NCI-H446 (cell line): ENCODE results near the gene GALNT10.

Source experiments
- DNase-seq, 2 experiments: peaks; one replicate each; lab custom pipeline; 2025; lab: John Stamatoyannopoulos, UW

The GALNT10 gene

DNA sequence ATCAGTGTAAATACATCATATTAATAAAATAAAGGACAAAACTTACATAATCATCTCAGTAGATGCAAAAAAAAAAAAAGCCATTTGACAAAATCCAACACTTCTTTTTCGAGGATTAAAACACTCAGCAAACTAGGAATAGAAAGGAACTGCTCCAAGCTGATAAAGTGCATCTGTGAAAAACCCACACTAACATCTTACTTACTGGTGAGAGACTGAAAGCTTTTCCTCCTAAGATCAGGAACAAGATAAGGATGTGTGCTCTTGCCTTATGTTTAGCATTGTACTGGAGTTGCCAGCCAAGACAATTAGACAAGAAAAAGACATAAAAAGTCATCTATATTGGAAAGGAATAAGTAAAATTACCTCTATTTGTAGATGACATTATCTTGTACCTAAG is 135.0 kb downstream of the GALNT10 start:
- no peak for DNase-seq

DNA sequence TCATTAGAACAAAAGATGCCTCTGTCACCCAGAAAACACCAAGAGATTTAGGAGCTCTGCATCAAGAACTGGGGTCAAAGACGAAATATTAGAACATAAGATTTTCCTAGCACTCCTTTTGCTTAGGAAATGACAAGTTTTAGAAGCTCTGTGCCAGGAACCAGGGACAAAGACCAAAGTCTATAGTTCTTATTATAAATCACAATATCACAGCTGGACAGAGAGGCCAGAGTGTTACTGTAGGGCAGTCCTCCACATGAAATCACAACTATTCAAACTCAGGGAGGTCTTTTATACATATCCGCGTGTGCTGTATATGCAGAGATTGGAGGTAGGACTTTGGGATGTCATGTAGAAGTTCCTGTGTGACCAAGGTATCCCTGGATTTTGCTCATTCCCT is 138.5 kb downstream of the GALNT10 start:
- no peak for DNase-seq

DNA sequence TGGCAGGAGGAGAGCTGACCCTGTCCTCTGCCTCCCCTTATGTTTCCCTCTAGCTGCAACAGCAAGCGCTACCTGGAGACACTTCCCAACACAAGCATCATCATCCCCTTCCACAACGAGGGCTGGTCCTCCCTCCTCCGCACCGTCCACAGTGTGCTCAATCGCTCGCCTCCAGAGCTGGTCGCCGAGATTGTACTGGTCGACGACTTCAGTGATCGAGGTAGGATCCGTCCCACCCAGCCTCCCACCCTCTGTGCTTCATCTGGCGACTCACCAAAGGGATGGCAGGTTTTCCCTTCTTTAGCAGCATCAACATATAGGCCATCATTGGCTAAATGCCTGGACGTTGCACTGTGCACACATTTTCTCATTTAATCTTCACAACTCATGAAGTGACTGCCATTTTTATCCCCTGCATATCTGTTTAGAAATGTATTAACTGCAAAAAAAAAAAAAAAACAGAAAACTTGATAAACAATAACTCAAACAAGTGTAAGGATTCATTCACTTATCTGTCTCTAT is 139.0 kb downstream of the GALNT10 start:
- no peak for DNase-seq

DNA sequence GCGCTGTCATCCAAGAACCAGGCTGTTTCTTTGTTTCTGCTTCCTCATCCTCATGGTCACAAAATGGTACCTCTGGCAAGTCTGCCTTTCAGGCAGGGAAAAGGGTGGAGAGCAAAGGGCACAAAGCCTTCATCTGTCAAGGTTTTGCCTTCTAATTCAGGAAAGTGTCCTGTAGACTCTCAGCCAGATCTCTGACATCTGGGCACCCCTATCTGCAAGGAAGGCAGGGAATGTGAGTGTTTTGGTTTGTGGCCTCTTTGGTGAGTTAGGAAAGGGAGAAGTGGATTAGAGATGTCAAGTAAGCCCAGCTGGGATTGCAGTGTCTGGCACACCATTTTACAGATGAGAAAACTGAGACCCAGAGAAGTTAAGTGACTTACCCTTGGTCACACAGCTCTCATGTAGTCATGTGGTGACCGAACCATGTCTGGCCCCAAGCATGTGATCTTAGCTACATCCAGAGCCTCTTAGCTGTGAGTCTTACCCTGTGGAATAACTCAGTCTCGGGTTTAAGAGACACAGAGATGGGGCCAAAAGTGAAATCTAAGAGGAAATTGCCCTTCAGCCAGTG is 139.6 kb downstream of the GALNT10 start:
- no peak for DNase-seq

DNA sequence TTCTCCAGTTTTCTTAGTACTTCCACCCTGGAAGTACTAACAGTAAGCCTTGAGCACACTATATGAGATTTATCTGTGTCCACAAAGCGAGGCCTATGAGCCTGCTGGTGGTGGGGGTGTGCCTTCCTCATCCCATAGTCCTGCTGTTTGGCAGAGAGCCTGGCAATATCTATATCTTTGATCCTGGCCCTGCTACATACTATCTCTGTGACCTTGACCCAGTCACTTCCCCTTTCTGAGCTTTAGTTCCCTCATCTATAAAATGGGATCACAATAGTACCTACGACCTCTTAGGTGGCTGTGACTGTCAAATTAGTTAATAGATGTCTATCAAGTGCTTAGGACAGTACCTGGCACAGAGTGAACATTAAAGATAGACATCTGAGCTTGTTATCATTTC is 140.7 kb downstream of the GALNT10 start:
- DNase-seq: no peak

DNA sequence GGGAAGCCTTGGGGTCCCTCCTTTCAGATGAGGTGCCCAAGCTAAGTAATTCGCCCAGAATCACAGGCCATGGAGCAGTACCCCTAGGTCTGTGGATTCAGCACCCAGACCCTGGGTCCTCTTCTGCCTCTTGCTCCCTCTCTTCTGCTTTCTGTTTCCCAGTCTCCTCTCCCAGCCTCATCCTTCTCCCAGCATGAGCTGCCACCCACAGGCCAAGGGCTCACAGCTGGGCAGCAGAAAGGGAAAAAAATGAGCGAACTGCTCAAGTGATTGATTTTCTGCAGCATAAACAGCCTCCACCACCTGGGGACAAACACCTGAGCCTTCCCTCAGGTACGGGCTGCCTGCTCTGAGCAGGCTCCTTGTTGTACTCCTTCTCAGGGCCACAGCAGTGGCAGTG is 141.4 kb downstream of the GALNT10 start:
- DNase-seq: no peak

DNA sequence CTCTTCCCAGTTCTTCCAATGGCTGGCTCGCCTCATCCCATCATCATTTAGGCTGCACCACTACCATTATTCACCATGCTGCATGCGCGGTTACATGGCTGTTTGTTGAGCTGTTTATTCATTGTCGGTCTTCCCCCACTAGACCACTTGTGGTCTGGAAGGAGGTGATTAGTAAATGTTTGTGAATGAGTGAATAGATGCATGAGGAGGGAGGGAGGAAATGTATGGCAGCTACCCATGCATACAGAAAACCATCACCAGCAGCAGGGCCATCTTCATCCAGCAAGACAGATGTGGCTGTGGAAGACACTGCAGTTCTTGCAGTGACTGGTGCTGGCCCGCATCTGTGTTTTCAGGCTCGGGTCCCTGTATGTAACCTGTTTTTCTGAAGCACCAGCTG is 141.9 kb downstream of the GALNT10 start:
- no peak for DNase-seq

DNA sequence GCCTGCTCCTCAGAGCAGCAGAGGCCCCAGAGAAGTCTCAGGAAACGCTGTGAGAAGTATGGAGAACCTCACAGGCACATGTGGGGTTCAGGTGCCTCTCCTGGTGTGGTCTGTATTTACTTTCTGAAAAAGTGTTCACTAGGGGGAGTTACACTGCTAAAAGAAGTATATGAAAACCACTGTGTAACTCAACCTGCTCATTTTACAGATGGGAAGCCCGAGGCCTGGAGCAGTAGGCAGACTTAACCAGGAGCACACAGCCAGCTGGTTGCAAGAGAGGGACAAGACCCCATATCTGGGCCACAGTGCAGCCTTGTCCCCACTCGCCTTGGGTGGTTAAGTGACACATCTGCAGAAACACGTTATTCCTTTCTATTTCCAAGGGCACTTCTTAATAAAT is 142.5 kb downstream of the GALNT10 start:
- no peak for DNase-seq

DNA sequence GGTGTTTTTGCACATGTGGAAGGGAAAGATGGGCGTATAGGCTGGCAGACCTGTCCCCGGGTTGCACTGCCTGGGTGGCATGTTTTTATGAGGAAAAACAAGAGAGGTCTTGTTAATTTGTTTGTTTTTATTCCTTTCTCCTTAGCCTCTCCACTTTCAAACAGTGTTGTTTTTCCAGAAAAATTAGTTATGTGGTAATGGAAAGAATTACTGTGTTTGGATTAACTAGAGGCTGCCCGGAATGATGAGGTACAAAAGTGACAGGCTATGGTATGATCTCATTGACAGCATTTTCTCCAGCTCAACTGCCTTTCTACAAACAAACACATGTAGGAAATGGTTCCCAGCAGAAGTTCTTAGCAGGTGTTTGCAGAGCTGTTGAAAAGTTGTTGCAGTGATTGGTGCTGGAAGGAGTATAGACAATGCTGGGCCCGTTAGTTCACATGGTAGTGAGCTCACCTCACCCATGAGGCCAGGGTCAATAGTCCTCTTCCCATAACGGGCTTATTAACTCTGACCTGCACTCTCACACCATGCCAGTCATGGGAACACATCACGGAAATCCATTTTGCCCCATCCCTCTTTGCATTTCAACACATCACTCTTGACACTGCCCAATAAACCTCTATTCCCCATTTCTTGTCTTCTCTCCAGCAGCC is 144.0 kb downstream of the GALNT10 start:
- no peak for DNase-seq

DNA sequence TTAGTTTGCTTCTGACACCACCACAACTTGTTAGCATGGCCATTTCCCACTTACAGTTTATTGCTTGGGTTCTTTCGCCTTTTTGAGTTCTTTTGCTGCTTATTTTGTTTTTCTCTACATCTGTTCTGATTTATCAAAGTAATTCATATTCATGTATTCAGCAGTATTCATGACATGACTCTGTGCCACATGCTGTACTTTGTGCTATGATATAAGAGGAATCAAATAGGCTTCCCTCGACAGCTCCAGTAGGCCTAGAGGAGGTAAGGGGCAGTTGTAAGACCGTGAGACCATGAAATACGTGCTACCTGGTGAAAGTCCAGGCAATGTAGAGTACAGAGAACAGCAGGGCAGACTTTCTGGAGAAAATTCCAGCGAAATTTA is 144.5 kb downstream of the GALNT10 start:
- DNase-seq: no peak

DNA sequence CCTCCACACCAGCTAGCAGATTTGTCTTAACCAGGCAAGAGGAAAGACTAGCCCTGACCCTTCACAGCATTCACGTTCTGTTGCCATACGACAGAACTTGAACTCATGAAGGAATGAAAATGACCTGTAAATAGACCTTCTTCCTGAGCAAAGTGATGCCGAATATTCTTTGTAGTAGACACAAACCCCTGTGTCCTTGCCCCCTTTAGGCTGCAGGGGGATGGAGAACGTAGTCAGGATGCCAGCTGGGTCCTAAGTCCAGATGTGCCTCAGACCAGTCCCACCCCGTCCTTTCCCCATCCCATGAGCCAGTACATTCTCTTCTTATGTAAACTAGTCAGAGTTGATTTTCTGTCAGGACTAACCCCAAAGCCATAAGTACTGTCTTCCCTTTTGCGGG is 151.1 kb downstream of the GALNT10 start:
- DNase-seq: no peak

DNA sequence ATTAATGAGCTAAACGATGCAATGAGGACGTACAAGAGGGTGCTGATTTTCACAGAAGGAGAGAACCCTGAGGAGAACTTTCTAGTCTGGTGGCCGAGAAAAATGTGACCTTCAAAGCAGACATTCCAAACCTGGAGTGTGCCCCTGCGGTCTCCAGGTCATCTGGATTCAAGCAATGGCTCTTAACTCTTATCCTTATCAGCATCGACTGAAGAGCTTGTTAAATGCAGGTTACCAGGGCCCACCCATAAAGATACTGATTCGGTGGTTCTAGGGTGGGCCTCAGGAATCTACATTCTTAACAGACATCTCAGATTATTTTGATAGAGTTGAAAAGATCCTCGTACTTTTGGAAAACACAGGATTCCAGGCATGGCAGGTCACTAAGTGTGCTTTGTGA is 151.7 kb downstream of the GALNT10 start:
- DNase-seq: no peak

DNA sequence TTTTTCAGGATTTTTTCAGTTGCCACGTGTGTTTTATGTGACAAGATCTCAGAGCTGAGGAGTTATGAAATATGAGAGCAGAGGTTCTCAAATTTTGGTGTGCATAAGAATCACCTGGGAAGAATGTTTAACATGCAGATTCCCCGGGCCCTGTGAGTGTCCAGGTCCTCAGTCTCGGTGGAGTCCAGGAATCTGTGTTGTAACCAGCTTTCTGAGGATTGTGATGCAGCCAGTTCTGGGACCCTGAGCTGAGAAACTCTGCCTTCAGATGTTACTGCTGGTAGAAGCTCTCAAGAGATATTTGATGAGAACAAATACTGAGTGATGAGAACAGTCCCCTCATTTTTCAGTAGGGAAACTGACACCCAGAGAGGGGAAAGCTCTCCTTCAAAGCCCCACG is 152.4 kb downstream of the GALNT10 start:
- DNase-seq: no peak

DNA sequence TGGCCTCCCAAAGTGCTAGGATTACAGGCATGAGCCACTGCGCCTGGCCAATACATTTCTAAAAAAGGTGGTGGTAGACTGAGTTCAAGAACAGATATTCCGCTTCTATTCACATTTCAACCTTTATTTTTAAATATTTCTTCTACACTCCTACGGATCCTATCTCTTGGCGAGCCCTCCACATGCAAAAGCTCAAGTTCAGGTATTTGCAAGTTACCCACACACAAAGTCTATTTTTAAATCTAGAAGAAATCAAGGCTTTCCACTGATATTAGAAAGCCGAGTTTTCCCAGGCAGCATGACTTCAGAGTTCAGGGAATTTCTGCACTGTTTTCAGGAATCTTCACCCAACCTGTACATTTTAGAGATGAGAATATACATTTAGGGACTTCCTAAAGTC is 153.9 kb downstream of the GALNT10 start:
- no peak for DNase-seq

DNA sequence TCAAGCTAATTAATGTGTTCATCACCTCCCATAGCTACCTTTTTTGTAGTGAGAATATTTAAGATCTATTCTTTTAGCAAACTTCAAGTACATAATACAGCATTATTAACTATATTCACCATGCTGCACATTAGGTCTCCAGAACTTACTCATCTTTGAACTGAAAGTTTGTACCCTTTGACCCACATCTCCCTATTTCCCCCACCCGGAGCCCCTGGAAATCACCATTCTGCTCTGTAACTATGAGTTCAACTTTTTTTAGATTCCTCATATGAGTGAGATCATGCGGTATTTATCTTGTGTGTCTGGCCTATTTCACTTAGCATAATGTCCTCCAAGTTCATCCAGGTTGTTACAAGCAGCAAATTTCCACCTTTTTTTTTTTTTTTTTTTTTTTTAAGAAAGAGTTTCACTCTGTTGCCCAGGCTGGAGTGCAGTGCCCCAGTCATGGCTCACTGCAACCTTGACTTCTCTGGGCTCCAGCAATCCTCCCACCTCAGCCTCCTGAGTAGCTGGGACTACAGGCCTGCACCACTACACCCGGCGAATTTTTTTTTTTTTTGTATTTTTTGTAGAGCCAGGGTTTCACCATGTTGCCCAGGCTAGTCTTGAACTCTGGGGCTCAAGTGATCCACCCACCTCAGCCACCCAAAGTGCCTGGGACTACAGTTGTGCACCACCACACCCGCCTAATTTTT is 154.9 kb downstream of the GALNT10 start:
- no peak for DNase-seq

DNA sequence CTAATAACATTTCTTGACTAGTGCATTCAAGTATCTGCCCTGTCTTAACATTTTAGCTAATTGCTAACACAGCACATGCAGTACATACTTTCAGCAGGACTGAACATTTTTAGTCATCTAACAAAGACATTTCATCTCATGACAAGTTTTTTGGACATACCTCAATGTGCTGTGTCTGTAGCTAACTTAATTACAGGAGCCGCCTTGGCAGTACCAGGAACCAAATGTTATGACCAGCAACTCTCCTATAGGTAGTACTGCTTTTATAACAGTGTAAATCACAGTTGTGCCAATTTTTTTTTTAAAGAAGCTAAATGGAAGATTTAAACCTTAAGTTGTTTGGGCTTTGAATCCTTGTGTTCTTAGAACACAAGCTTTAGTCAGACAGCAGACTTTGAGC is 155.9 kb downstream of the GALNT10 start:
- no peak for DNase-seq

DNA sequence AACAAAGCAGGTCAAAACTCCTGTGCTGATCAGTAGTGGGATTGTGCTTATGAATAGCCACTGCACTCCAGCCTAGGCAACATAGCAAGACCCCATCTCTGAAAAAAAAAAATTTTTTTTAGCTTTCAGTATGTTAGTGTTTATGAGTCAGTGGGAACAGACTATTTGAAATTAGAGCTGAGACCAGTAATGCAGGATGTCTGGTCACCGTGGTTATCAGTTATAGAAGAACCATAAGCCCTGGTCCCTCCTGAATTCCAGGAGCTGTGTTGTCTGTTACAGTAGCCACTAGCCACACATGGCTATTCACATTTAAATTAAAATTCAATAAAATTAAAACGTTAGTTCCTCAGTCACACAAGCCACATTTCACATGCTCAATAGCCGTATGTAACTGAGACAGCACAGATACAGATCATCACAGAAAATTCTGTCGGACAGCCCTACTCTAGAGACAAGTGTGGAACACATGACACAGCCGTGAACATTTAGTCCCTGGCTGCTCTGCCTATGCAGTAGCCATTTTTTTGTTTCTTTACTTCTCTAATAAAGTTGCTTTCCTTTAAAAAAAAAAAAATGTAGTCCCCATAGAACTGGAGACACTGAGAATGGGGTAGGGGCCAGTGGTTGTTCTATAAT is 159.2 kb downstream of the GALNT10 start:
- DNase-seq: no peak

DNA sequence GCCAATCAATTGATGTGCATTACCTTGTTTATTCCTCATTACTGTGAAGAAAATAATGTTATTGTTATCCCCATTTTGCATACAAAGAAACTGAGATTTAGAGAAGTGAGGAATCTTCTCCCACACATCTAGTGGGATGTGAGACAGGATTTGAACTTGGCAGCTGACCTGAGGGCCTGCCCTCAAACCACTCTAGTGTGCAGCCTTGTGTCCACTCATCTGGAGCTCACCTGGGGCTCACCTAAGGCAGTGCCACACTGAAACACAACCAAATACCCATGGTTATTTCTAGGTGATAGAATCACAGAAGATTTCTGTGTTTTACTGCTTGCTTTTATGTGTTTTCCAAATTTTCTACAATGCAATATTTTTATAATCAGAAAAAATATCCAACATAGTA is 160.6 kb downstream of the GALNT10 start:
- no peak for DNase-seq

DNA sequence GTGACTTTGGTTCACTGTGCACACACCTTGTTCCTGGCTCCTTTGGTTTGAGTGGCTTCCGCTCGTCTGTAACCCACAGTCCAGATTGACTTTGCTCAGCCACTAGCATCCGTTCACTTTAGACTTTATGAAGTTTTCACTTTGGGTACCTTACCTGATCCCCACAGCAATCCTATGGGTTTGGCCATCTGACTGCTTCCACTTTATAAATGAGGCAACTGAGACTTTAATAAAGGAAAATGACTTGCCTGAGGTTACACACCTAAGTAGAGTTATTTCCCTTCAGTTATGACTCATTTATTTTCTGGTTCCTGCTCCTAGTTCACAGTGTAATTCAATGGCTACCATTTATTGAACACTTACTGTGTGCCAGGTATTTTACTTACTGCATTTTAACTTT is 161.0 kb downstream of the GALNT10 start:
- DNase-seq: no peak

DNA sequence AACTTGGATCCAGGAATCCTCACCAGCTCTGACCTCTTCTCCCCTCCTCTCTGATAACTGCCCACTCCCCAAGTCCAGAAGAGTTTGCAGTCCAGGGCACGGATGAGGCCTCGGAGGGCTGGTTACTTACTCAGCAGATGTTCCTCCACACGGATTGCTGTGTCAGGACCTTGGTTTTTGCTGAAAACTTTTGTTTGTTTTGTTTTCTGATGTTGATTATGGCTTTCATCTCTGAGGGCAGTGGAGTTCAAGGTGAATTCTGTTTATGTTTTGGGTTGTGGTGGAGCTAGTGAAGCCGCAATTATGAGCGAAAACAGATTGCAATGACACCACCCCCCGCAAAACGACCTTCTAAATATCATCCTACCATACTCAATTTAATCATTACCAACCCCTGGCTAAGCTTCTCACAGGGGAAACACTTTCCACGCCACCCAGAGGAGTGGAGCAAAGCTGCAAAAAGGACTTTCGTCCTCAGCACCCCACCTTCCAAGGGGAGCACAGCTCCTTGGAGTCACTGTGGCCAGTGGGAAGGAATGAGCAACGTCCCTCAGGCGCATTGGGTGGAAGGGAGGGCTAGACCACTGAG is 162.5 kb downstream of the GALNT10 start:
- DNase-seq: no peak

DNA sequence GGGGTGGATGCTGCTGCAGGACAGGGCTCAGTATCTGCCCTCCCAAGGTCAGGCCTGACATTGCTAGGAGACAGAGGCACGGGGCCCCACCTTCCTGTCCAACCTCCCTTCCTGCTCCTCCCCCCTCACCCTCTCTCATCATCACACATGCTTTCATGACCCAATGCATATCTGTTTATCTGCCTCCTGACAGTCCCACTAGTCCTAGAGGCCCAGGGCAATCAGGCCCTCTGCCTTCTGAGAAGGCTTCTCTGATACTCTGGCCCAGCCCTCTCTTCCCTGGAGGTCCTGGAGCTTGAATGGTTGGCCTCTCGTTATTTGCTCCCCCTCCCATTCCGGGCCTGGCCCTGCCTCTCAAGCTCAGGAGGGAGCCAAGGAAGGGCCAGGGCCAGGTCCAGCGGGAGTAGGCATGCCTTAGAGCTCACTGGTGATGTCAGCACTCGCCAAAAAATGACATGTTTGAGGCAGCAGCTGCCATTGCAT is 164.6 kb downstream of the GALNT10 start:
- DNase-seq: peak in 1 of 2 experiments; percentile 42

DNA sequence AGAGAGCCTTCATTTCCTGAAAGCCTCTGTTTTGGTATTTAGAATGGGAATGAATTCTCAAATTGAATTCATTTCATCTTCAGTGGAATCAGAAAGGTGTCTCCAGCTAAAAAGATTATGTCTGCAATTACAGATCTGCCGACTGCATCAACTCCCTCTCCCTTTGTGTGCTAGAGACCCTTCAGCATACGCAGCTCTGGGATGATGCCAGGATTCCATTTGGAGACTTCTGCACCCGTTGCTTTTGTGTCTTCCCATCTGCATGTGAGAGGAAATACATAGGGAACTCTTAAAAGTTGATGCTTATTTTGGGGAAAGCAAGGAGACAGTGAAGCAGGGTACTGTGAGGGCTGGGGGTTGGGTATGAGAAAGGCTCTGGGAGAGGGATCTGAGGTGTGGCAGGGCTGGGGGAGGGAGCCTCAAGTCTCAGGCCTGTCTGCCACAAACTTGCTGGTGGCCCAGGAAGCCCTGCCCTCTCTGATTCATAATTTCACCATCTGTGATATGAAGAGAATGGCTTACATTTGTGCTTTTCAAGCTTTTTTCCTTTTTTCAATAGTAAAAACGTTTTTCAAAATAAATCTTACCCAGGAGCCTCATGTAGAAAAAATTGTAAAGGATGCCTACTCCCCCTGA is 165.6 kb downstream of the GALNT10 start:
- DNase-seq: peak in 1 of 2 experiments; percentile 29
